Measurements from ENCODE around the gene COPS7A.

The COPS7A gene

GRCh38 chr12:6691473-6691872 lies 32.4 kb upstream of the COPS7A start:
- no peak for TF ChIP-seq CTCF (IDR thresholded peaks at IDR 0.05; ENCODE audit: low read depth, low read length, missing control alignments)
- H3K4me3 ChIP-seq (ENCODE audit: low read depth, low read length): no peak overlapping the region
- DNase-seq (ENCODE audit: low read depth): no peak

GRCh38 chr12:6692888-6693287 lies 31.0 kb upstream of the COPS7A start:
- DNase-seq (ENCODE audit: low read depth): no peak
- no peak overlapping the region for H3K4me3 ChIP-seq (ENCODE audit: low read depth, low read length)
- TF ChIP-seq CTCF (IDR thresholded peaks at IDR 0.05; ENCODE audit: low read depth, low read length, missing control alignments): no peak

- H3K4me3 ChIP-seq (ENCODE audit: low read depth, low read length): no peak overlapping the region
These were observed 30.0 kb upstream of the COPS7A start for GRCh38 chr12:6693832-6694355.

GRCh38 chr12:6694701-6695100 lies 29.1 kb upstream of the COPS7A start:
- H3K4me3 ChIP-seq (ENCODE audit: low read depth, low read length): no peak overlapping the region
- DNase-seq (ENCODE audit: low read depth): no peak
- no peak for TF ChIP-seq CTCF (IDR thresholded peaks at IDR 0.05; ENCODE audit: low read depth, low read length, missing control alignments)

More at GRCh38 chr12:6693832-6694355, 30.0 kb upstream of the COPS7A start:
- DNase-seq (ENCODE audit: low read depth): no peak
- no peak for TF ChIP-seq CTCF (IDR thresholded peaks at IDR 0.05; ENCODE audit: low read depth, low read length, missing control alignments)

GRCh38 chr12:6695313-6696045 lies 28.4 kb upstream of the COPS7A start:
- H3K4me3 ChIP-seq (ENCODE audit: low read depth, low read length): no peak overlapping the region
- no peak for DNase-seq (ENCODE audit: low read depth)
- no peak for TF ChIP-seq CTCF (IDR thresholded peaks at IDR 0.05; ENCODE audit: low read depth, low read length, missing control alignments)

GRCh38 chr12:6696690-6697583 lies 26.9 kb upstream of the COPS7A start:
- peak; percentile 18 for DNase-seq (ENCODE audit: low read depth)
- no peak for TF ChIP-seq CTCF (IDR thresholded peaks at IDR 0.05; ENCODE audit: low read depth, low read length, missing control alignments)
- no peak overlapping the region for H3K4me3 ChIP-seq (ENCODE audit: low read depth, low read length)
